NCI-H526 treated with DMSO at 0.1 percent for 48 hours (cell line): Measurements from ENCODE around the gene ZNF561.
"Not testable (repeated sequence)": the region's sequence is repeated elsewhere in the genome, so short reads cannot be mapped to it uniquely, and the experiment has no call there.

ENCODE experiments used
- DNase-seq: peaks from one replicate; lab custom pipeline; 2025; lab: John Stamatoyannopoulos, UW

Gene ZNF561

DNA sequence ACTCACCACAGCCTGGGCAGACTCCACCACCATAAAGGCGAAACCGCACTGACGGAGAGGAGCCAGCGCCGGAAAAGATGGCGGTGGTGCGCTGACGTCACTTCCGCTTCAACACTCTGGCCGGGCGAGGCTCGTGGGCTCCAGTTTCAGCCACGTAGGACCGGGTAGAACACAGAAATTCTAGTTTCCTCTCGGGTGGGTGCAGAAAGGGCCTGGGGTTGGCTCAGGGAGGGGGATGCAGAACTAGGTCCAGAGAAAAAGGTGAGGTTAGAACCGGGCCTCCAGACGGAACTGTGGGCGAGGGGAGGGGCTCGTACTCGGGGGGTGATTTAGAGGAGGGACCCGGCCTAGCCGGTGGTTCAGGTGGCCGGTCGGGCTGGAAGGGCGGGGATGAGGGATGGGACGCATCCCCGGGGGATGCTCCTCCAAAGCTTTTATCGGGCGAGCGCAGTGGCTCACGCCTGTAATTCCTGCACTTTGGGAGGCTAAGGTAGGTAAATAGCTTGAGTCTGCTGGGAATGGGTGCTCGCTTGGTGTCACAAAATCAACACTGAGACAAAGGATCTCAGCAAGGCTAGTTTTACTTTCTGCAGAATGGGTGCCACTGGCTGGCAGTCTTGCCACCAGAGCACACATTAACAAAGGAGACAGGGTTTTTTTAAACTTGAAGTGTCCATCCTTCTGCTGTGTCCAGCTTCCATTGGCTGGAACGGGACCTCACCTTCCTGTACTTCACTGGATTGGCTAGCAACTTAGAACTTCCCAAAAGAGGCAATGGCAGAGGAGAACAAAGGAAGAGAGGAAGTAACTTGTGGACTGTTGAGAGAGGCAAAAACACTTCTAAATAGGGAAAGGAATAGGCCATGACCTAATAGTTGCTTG is at the start of gene ZNF561:
Gene ZNF561 (minus strand): TSS at position 77 of the 882 bp plus-strand sequence. CDS start 1,776 bp downstream, outside the sequence.
- peak; percentile 49 for DNase-seq

DNA sequence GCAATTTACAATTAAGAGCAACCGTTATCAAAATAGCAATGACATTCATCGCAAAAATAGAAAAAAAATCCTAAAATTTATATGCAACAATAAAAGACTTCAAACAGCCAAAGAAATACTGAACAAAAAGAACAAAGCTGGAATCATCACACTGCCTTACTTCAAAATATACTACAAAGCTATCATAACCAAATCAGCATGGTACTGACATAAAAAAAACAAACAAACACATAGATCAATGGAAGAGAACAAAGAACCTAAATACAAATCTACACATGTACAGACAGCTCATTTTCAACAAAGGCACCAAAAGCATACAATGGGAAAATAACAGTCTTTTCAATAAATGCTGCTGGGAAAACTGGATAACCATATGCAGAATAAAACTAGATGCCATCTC is 47.5 kb upstream of the ZNF561 start:
- no peak for DNase-seq

DNA sequence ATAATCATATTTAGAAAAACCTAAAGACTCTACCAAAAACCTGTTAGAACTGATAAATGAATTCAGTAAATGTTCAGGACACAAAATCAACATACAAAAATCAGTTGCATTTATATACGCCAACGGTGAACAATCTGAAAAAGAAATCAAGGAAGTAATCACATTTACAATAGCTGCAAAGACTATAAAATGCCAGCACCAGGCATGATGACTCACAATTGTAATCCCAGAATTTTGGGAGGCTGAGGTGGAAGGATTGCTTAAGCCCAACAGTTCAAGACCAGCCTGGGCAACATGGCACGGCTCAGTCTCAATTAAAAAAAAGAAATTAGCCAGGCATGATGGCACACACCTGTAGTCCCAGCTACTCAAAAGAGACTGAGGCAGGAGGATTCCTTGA is 46.9 kb upstream of the ZNF561 start:
- no peak for DNase-seq

DNA sequence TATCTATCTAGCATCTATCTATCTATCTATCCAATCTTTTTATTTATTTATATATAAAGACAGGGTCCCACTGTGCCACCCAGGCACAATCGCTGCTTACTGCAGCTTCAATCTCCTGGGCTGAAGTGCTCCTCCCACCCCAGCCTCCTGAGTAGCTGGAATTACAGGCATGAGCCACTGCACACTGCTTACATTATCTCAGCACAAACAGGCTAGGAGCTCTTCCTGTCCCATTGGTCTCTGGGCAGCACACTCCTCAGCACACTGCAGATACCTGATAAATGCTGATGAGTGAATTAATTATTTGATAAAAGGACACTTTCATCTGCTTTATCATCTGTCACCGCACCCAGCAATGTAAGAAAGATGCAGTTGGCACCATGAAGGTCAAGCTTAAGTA is 37.7 kb upstream of the ZNF561 start:
- no peak for DNase-seq

DNA sequence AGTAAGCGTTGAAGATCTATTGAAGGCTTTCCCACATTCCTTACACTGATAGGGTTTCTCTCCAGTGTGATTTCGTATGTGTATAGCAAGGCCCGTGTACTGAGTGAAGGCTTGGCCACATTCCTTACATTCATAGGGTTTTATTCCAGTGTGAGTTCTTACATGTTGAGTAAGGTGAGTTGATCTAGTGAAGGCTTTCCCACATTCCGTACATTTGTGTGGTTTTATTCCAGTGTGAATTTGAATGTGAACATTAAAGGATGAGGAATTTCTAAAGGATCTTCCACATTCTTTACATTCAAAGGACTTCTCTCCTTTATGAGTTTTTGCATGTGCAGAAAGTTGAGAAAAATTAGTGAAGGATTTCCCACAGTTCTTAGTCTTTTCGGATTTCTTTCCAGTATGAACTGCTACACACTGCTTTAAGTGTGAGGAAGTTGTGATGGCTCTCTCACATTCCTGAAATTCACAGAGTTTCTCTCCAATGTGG is 32.1 kb upstream of the ZNF561 start:
- not testable (repeated sequence) for DNase-seq

DNA sequence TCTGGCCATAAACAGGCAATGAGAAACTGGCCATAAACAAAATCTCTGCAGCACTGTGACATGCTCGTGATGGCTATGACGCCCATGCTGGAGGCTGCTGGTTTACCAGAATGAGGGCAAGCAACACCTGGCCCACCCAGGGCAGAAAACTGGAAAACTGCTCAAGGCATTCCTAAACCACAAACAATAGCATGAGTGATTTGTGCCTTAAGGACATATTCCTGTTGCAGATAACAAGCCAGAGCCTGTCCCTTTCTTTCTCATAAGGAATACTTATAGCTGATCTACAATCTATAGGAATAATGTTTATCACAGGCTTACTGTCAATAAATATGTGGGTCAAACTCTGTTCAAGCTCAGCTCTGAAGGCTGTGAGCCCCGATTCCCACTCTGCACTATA is 30.4 kb upstream of the ZNF561 start:
- not testable (repeated sequence) for DNase-seq

DNA sequence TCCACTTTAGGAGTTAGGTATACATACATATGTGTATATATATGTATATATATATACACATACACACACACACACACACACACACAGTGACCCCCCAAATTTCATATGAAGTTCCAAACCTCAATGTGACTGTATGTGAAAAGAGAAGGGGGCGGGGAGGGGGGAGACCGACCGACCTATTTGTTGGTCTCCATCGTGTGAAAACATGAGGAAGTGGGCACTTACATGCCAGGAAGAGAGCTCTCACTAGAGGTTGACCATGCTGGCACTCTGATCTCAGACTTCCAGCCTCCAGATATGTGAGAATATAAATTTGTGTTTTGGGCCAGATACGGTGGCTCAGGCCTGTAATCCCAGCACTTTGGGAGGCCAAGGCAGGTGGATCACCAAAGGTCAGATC is 29.3 kb upstream of the ZNF561 start:
- DNase-seq = no peak

DNA sequence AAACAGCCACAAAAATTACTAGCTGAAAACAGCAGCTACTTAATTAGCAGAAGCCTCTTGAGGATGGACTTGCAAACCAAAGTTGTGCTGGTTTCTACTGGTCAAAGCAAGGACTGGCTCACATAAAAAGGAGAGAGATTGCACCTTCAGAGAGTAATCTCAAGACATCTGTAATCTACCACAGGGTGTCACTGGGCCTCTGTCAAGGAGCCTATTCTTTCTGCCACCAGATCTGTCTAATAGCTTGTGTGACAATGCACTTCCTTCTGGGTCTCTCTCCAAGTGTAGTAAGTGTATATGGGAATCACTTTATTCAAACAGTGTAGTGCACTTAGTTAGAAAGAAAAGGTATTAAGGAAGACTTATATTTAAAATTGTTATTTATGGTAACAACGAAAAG is 24.4 kb upstream of the ZNF561 start:
- no peak for DNase-seq

DNA sequence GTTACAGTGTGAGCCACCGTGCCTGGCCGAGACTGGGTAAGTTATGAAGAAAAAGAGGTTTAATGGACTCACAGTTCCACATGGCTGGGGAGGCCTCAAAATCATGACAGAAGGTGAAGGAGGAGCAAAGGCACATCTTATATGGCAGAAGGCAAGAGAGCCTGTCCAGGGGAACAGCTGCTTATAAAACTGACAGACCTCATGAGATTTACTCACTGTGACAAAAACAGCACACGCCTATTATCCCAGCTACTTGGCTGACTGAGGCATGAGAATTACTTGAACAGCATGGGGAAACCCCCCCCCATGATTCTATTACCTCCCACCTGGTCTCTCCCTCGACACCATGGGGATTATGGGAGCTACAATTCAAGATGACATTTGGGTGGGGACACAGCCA is 23.4 kb upstream of the ZNF561 start:
- no peak for DNase-seq

DNA sequence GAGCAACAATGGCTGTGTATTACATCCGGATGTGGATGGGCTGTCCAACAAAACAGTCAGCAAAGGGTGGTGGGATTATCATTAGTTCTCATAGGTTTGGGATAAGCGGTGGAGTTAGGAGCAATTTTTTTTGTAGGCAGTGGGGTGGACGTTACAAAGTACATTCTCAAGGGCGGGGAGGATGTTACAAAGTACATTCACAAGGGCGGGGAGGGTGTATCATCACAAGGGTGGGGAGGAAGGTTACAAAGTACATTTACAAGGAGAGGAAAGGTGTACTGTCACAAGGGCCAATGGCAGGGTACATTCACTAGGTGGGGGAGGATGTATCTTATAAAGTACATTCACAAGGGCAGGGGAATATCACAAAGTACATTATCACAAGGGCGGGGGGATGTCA is 20.8 kb upstream of the ZNF561 start:
- DNase-seq = no peak

DNA sequence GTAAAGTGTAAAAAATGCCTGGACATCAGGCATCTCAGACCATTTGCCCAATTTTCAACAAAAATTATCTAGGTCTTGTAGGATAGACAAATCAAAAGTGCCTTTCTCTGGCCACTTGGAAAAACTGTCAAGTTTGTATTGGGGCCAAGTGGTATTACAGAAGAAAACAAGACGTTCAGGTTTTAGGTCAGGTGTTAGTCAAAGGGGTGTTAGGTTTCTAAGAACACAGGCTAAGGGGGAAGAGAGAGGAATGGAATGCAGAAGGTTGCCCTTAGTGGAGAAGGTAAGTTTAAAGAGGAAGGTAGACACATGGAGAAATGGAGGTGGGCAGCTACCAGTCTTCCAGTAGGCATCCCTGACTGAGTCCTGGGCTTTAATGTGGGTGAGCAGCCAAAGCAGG is 19.9 kb upstream of the ZNF561 start:
- DNase-seq = no peak

DNA sequence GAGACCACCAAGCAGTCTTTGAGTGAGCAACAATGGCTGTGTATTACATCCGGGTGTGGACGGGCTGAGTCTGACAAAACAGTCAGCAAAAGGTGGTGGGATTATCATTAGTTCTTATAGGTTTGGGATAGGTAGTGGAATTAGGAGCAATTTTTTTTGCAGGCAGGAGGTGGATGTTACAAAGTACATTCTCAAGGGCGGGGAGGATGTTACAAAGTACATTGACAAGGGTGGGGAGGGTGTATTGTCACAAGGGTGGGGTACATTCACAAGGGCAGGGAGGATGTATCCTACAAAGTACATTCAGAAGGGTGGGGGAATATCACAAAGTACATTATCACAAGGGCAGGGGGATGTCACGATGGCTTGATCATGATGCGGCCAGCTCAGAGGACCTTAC is 15.0 kb upstream of the ZNF561 start:
- no peak for DNase-seq

DNA sequence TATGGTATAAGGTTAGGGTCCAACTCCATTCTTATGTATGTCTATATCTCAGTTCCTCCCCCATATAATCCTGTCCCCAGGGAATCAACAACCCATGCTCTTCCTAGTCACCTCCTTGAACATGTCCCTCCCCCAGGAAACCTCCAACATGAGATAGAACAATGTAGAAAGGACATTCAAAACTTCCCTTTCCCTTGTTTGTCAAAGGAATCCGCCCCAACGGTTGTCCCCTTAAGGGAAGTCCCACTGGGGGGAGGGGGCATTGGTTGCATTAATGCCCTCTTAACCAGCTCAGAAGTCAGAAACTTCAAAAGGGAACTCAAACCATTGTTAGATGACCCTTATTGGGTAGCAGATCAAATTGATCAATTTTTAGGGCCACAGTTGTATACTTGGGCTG is 6.8 kb upstream of the ZNF561 start:
- DNase-seq = no peak

DNA sequence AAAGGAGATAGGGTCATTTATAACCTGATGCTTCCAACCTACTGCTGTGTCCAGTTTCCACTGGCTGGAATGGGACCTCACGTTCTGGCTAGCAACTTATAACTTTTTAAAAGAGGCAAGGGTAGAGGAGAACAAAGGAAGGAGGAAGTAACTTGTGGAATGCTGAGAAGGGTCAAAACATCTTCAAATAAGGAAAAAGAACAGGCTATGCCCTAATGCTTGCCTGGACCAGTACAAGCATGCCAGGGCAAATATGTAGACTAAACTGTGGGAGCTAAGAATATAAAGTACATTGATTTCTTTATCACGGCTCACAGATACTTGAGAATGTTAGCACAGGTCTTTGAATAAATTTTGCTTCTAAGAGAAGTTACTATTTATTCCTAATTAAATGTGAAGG is 1.5 kb upstream of the ZNF561 start:
- DNase-seq = peak; percentile 0

DNA sequence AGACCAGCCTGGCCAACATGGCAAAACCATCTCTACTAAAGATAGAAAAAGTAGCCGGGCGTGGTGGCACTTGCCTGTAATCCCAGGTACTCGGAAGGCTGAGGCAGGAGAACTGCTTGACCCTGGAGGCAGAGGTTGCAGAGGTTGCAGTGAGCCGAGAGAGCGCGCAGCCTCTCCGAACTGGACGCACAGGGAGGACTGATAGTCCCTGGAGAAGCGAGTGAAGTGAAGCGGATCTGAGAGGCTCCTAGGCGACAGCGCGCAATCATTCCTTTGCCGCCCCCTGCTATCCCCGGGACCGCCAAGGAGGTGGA is 233 bp downstream of the ZNF561 start:
- no peak for DNase-seq

DNA sequence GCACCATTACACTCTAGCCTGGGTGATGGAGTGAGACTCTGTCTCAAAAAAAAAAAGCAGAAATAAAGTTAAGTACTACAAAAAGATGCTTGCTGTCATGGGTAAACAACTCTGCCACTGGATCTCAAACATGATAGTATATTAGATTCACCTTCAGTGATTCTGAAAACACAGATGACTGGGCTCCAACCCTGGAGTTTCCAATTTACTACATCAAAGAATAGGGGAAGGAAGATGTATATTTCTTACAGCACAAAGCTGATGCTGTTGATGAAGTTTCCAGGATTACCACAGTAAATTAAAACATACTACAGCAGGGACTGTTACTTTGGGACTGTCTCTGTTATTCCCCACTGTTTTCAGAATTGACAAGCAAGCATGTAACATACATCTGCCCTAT is 5.2 kb downstream of the ZNF561 start:
- no peak for DNase-seq

DNA sequence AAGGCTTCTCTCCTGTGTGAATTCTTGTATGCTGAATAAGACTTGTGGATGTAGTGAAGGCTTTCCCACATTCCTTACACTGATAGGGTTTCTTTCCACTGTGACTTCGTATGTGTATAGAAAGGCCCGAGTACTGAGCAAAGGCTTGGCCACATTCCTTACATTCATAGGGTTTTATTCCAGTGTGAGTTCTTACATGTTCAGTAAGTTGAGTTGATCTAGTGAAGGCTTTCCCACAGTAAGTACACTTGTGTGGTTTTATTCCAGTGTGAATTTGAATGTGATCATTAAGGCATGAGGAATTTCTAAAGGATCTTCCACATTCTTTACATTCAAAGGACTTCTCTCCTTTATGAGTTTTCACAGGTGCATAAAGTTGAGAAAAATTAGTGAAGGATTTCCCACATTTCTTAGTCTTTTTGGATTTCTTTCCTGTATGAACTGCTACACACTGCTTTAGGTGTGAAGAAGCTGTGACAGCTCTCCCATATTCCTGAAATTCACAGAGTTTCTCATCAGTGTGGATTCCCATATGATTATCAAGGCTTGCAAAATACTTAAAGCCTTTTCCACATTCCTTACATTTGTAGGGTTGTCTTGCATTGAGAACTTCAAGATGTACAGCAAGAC is 10.4 kb downstream of the ZNF561 start:
- no peak for DNase-seq

DNA sequence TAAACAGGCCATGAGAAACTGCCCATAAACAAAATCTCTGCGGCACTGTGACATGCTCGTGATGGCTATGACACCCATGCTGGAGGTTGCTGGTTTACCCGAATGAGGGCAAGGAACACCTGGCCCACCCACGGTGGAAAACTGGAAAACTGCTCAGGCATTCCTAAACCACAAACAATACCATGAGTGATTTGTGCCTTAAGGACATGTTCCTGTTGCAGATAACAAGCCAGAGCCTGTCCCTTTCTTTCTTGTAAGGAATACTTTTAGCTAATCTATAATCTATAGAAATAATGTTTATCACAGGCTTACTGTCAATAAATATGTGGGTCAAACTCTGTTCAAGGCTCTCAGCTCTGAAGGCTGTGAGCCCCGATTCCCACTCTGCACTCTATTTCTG is 12.1 kb downstream of the ZNF561 start:
- no peak for DNase-seq

DNA sequence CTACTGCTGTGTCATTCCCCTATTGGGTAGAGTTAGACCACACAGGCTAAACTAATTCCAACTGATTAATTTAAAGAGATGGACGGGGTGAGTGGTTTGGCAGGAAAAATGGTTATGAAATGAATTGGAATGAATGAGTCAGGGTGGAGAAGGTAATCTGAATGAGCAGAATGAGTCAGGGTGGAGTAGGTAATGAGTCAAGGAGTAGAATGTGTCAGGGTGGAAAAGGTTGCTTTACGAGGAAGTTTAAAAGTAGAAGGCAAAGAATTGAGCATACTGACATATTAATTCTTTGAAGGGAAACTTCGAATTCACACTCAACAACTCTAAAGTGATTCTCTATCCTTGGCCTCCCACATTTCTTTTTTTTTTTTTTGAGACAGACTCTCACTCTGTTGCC is 24.0 kb downstream of the ZNF561 start:
- no peak for DNase-seq

DNA sequence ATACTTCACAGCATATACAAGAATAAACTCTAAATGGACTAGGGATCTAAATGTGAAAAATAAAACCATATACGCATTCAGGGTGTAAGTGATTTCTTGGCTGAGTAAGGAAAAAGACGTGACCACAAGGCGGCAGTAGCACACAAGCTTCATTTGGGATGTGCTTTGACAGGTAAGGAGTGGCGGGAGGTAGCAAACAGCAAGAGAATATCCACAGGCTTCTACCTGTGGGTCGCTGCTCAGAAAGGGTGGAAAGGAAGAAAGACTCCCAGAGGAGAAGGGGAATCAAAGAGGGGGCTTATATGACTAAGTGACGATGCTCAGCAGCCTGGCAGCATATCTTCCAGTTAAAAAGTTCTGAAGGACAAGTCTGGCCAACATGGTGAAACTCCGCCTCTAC is 34.3 kb downstream of the ZNF561 start:
- peak; percentile 37 for DNase-seq

DNA sequence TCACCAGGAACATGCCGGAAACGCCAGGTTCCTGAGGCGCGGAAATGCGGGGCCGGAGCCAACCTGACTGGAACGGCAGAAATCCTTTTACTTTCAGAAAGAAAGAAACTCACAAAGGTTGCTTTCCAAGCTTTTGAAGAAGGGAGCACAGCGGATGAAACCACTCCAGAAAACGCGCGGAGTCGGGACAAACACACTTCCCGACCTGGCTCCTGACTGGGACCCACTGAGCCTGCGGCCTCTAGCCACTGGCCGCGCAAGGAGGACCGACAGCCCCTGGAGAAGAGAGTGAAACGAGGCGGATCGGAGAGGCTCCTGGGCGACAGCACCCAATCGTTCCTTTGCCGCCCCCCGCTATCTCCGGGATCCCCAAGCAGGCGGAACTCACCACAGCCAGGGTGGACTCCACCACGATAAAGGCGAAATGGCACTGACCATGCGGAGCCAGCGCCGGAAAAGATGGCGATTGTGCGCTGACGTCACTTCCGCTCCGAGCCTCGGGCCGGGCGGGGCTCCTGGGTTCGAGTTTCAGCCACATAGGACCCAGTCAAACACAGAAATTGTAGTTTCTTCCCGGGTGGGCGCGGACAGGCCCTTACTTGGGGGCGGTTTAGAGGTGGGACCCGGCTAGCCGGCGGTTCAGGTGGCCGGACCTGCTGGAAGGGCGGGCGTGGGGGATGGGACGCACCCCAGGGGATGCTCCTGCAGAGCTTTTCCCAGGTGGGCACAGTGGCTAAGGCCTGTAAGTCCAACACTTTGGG is 36.8 kb downstream of the ZNF561 start, which contains the start of gene ZNF121:
Gene ZNF121 (minus strand): TSS at position 432 of the 761 bp plus-strand sequence. CDS start 16,407 bp downstream, outside the sequence.
- DNase-seq = peak; percentile 54

DNA sequence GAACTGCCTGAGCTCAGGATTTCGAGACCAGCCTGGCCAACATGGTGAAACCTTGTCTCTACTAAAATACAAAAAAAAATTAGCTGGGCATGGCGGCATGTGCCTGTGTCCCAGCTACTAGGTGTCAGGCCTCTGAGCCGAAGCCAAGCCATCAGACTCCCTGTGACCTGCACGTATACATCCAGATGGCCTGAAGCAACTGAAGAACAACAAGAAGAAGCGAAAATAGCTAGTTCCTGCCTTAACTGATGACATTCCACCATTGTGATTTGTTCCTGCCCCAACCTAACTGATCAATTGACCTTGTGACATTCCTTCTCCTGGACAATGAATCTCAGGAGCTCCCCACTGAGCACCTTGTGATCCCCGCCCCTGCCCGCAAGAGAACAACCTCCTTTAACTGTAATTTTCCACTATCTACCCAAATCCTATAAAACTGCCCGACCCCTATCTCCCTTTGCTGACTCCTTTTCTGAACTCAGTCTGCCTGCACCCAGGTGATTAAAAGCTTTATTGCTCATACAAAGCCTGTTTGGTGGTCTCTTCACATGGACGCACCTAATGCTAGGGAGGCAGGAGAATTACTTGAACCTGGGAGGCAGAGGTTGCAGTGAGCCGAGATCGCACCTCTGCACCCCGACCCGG is 38.8 kb downstream of the ZNF561 start:
- not testable (repeated sequence) for DNase-seq
